Measurements from ENCODE around the gene INPP5A. TPM values are rescaled to one million over a fixed set of nuclear protein-coding genes. Genes with fewer than 3 reads are reported as not detected.
A peak's percentile ranks its signal among the peaks of the same experiment; 100 is the strongest.

Gene INPP5A
- total RNA-seq, 1 experiment from 2014 or later, result 7.6 TPM

GRCh38 chr10:132524443-132525285 lies 12.9 kb upstream of the INPP5A start:
- no peak overlapping the region for H3K4me3 ChIP-seq

GRCh38 chr10:132526676-132527075 lies 10.9 kb upstream of the INPP5A start:
- peaks cover under 1% of the 10 kb centered on the region for H3K9me3 ChIP-seq
- no peak overlapping the region for H3K4me3 ChIP-seq
- H3K27me3 ChIP-seq, result peaks cover 3% of the 10 kb centered on the region
- H3K36me3 ChIP-seq, result no peaks in the 10 kb centered on the region
- DNase-seq, result peak; percentile 58

More at GRCh38 chr10:132524443-132525285, 12.9 kb upstream of the INPP5A start:
- no peak for DNase-seq
- H3K36me3 ChIP-seq, result no peaks in the 10 kb centered on the region
- no peaks in the 10 kb centered on the region; the same call in 1 of the 2 replicates for H3K9me3 ChIP-seq
- peaks cover 3% of the 10 kb centered on the region for H3K27me3 ChIP-seq

- Histone ChIP-seq H3K4me3 (no peak overlapping the region), H3K9me3 (peaks cover 3% of the 10 kb centered on the region), H3K27me3 (peaks cover 3% of the 10 kb centered on the region), H3K36me3 (no peaks in the 10 kb centered on the region)
- peak; percentile 38 for DNase-seq
Observed at GRCh38 chr10:132527339-132528063, 10.1 kb upstream of the INPP5A start.

GRCh38 chr10:132528064-132528691 lies 9.4 kb upstream of the INPP5A start:
- peaks cover 3% of the 10 kb centered on the region for H3K9me3 ChIP-seq
- no peak for DNase-seq

GRCh38 chr10:132532179-132532578 lies 5.4 kb upstream of the INPP5A start:
- no peak for DNase-seq
- Histone ChIP-seq H3K36me3 (peaks cover 2% of the 10 kb centered on the region; the same call in 1 of the 2 replicates), H3K27me3 (peaks cover 3% of the 10 kb centered on the region), H3K4me3 (no peak overlapping the region), H3K9me3 (peaks cover 3% of the 10 kb centered on the region)

More at GRCh38 chr10:132528064-132528691, 9.4 kb upstream of the INPP5A start:
- H3K36me3 ChIP-seq, result no peaks in the 10 kb centered on the region
- peaks cover 3% of the 10 kb centered on the region for H3K27me3 ChIP-seq
- H3K4me3 ChIP-seq, result no peak overlapping the region

- Histone ChIP-seq H3K4me3 (no peak overlapping the region), H3K9me3 (peaks cover 3% of the 10 kb centered on the region), H3K36me3 (peaks cover 2% of the 10 kb centered on the region; the same call in 1 of the 2 replicates), H3K27me3 (no peaks in the 10 kb centered on the region; the same call in 1 of the 2 replicates)
- DNase-seq, result peak; percentile 60
Observed at GRCh38 chr10:132532749-132533560, 4.6 kb upstream of the INPP5A start.

GRCh38 chr10:132533571-132534260 lies 3.9 kb upstream of the INPP5A start:
- Histone ChIP-seq H3K36me3 (peaks cover 2% of the 10 kb centered on the region; the same call in 1 of the 2 replicates), H3K4me3 (no peak overlapping the region), H3K9me3 (peaks cover 3% of the 10 kb centered on the region), H3K27me3 (no peaks in the 10 kb centered on the region)
- no peak for DNase-seq

GRCh38 chr10:132534391-132535064 lies 3.1 kb upstream of the INPP5A start:
- H3K27me3 ChIP-seq, result no peaks in the 10 kb centered on the region
- H3K36me3 ChIP-seq, result peaks cover 2% of the 10 kb centered on the region; the same call in 1 of the 2 replicates
- H3K9me3 ChIP-seq, result peaks cover 3% of the 10 kb centered on the region
- no peak for DNase-seq
- no peak overlapping the region for H3K4me3 ChIP-seq

- no peak overlapping the region for H3K4me3 ChIP-seq
- H3K36me3 ChIP-seq, result peaks cover 2% of the 10 kb centered on the region; the same call in 1 of the 2 replicates
- no peaks in the 10 kb centered on the region for H3K27me3 ChIP-seq
- H3K9me3 ChIP-seq, result peaks cover 3% of the 10 kb centered on the region
- DNase-seq, result no peak
Observed at GRCh38 chr10:132535065-132535651, 2.4 kb upstream of the INPP5A start.

- peaks cover 2% of the 10 kb centered on the region; the same call in 1 of the 2 replicates for H3K36me3 ChIP-seq
- no peaks in the 10 kb centered on the region for H3K27me3 ChIP-seq
- DNase-seq, result no peak
- peaks cover 3% of the 10 kb centered on the region for H3K9me3 ChIP-seq
- H3K4me3 ChIP-seq, result peak overlapping the region; percentile 68
Observed at GRCh38 chr10:132536241-132536876, 1.2 kb upstream of the INPP5A start.

- Histone ChIP-seq H3K36me3 (peaks cover 2% of the 10 kb centered on the region; the same call in 1 of the 2 replicates), H3K9me3 (no peaks in the 10 kb centered on the region), H3K27me3 (no peaks in the 10 kb centered on the region), H3K4me3 (peak overlapping the region; percentile 68)
- DNase-seq, result peak; percentile 99
Observed at GRCh38 chr10:132536877-132537683, 507 bp upstream of the INPP5A start.

- DNase-seq, result no peak
- peaks cover 2% of the 10 kb centered on the region; the same call in 1 of the 2 replicates for H3K36me3 ChIP-seq
- peak overlapping the region; percentile 54 for H3K4me3 ChIP-seq
Observed at GRCh38 chr10:132538031-132538789, 623 bp downstream of the INPP5A start.

More at GRCh38 chr10:132538031-132538789, 623 bp downstream of the INPP5A start:
- no peaks in the 10 kb centered on the region for H3K9me3 ChIP-seq
- no peaks in the 10 kb centered on the region for H3K27me3 ChIP-seq
